HG03095 (cell line): Measurements from ENCODE around the gene MROH7.

Experiments used
- ATAC-seq: cut with Tn5 transposase; IDR thresholded peaks from one replicate; pipeline ENCODE4 v1.9.1; 2021; ENCODE audit warnings: moderate library complexity; ENCODE audit not compliant: unreplicated experiment

The MROH7 gene

DNA sequence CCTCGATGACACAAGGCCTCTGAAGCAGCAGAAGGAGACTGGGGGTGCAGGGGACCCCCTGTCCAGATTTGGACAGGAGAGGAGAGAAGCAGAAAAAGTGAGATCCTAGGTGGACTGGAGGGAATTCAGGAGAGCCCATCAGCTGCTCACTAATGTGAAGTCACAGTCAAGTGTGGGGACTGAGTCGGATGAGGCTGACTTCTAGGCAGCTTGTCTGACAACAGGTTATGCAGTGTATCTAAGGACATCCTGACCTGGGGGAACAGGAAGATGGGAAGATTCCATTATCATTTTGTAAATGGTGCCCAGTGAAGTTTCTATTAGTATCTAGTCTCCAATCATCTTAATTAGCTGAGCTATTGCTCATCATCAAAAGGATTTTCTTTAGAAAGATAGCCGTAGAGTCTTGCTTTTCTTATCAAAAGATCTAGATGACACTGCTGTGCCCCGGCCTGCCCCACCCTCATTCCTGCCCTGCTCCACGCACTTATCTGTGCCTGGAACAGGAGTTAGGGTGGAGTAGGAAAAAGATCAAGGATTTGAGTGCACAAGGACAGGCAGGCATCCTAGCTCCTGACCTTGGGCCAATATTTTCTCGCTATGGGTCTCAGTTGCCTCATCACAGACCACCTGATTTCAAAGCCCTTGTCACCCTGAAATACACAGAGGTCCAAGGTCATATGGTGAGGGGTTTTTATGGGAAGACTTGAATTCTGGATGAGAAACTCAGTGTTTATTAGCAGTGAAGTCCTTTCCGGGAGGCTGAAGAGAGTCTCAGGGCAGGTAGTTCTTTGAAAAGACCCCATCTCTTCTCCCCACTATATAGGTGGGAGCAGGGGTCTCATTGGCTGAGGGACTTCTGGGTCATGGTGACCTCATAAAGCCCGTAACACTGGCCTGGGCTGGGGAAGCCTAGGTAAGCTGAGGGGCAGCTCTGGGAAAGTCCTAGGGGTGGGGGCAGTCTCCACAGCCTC is at the start of gene MROH7:
Gene MROH7, plus strand, starts transcription at position 924 of the 974 bp plus-strand sequence. CDS start 11,141 bp downstream, outside the sequence.
- no peak for ATAC-seq

DNA sequence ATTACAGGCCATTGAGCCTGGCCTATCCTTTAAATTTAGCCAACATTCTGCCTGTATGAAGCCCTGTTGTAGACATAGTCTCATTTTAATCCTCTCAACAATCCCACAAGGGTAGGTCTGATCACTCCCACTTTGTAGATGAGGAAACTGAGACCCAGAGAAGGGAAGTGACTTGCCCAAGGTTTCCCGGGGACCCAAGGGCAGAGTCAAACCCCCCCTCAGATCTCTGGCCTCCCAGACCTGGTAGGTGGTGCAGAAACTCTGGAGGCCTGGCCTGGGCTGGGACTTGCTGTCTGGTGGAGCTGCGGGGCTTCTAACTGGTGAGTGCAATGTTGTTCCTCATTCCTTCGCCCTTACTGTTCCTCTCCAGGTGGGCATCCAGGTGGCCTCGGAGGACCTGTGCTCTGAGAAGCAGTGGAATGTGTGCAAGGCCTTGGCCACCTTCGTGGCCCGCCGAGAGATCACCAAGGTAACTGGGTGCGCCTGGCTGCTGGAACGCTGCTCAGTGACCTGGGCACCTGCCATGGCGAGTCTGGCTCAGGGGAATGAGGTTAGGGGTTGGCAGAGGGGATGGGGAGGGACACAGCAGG is 47.9 kb upstream of the MROH7 start:
- ATAC-seq: no peak

DNA sequence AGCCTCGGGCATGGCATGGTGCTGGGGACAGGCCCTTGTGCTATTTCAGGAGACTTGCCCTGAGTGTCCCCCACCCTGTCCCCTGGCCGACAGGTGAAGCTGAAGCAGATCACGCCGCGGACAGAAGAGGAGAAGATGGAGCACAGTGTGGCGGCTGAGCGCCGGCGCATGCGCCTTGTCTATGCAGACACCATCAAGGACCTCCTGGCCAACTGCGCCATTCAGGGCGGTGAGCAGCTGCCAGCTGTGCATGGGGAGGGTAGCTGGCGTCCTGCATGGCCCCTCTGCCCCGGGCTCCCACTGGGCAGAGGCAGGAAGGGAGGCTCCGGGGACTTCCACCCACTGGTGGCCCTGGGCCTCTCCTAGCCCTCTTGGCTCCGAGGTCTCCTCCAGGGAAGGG is 47.1 kb upstream of the MROH7 start:
- ATAC-seq: no peak

DNA sequence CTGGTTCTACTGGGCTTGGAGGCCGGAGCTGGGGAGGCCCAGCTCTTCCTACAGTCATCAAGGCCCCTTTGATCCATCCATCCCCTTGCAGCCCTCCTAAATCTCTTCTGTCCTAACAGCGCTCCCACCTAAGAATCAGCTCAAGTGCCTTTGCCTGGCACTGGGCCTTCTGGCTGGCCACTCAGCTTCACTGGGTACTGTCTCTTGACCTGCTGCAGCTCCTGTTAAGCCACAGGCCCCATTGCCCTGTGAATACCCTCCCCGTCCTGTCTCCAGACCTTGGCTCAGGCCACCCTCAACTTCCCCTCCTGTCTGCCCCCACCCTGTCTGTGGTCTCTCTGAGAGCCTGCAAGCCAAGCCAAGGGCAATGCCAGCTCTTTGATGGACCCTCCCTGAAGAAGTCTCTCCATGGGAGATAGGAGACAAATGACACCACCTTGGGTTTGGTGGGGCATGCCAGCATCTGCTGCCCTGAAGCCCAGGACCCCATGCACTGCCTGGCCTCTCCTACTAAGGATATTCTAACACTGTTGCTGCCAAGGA is 45.6 kb upstream of the MROH7 start:
- no peak for ATAC-seq

DNA sequence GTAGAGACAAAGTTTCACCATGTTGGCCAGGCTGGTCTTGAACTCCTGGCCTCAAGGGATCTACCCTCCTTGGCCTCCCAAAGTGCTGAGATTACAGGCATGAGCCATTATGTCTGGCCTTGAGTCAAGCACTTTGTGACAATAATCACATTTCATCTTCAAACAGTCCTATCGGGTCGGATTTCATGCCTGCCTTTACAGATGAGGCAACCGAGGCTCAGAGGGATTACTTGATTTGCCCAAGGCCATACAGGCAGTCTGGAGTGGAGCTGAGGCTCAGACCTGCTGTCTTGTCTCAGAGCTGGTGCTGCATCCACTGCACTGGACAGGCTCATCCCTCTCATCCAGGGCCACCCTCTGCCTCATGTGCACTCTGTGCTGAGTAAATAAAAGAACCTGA is 44.8 kb upstream of the MROH7 start:
- no peak for ATAC-seq

DNA sequence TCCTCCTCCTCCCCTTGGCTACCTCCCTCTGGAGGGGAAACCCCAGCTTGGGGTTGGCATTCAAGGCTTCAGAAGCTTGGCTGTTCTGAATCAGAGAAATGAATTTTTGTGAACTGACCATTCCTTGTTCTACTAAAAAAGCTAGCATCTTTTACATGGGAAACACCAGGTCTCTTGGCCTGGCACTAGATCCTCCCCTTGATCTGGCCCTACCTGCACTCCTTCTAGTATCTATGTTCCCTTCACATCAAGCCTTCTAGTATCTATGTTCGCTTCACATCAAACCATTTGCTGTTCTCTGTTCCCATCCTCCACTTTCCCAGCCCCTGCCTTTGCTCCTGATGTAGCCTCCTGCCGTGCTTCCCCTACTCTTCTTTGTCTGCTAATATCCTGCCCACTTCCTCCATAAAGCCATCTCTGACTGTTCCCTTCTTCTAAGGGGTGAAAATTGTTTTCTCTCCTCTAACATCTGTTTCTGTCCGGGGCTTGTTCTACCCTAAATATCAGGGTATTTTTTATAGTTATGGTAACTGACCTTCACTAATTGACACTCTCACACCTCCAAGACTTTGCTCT is 44.0 kb upstream of the MROH7 start:
- ATAC-seq: no peak

DNA sequence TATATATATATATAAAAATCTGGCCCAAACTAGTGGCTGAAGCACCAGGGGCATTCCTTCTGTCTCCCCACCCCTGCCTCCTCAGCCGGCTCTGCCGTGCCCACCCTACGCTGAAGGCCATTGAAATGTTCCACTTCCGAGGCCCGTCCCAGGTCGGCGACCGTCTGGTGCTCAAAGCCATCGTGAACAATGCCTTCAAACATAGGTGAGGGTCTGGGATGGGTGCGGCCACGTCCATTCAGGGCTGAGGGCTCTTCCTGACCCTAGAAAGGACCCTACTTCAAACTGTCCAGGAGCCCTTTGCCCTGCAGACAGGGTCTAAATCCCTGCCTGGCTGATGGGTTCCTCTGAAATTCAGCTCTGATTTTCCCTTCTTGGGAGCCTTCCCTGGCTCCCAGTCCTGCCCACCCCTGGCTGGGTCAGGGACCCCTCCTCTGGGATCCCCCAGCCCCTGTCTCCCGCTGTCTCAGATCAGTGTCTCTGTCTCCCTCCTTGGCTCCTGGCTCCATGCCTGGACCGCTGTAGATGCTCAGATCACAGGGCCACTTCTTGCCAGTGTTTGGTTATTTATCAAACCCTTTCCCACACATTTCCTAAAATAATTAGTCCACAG is 42.3 kb upstream of the MROH7 start:
- no peak for ATAC-seq

DNA sequence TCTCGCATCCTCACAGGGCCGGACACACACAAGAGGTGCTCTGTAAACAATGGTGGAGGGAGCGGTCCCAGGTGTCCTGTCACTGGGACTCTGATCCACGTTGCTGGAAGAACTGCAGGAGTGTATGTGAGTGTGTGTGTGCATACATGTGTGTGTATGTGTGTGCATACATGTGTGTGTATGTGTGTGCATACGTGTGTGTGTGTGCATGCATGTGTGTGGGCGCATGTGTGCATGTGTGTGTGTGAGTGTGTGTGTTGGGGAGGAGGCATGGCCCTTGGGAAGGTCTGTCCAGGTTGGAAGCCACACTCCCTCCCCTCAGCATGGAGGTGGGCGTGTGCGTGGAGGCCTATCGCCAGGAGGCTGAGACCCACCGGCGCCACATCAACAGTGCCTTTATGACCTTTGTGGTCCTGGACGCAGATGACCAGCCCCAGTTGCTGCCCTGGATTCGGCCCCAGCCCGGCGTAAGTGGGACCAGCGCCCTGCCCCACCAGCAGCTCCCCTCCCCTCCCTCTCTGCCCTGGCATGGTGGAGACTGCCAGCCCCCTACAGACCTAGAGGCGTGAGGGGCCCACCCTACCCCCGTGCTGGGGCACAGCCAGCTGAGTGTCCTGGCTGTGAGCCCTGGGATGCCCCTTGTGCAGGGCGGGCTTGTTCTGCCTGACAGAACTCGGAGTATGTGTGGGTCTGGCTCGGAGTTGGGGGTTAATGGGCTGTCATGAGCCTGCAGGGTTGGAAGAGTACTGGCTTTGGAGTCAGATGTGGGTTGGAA is 40.5 kb upstream of the MROH7 start:
- no peak for ATAC-seq

DNA sequence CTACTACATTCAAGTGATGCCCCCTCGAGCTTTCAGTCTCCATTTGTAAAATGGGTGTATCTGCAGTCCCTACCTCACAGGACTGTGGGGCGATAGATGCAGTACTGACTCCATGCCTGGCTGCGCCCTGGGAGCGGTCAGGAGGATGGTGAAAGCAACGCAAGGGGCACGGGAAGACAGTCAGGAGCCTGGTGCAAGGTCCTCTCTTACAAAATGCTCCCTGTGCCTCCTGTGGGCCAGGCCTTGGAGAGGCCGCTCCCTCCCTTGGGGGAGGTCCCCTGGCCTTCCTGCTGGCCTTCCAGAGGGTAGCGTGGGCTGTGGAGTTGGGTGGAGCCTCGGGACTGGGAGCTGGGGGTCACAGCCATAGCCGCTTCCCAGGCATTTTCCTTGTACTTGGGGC is 39.9 kb upstream of the MROH7 start:
- ATAC-seq: no peak

DNA sequence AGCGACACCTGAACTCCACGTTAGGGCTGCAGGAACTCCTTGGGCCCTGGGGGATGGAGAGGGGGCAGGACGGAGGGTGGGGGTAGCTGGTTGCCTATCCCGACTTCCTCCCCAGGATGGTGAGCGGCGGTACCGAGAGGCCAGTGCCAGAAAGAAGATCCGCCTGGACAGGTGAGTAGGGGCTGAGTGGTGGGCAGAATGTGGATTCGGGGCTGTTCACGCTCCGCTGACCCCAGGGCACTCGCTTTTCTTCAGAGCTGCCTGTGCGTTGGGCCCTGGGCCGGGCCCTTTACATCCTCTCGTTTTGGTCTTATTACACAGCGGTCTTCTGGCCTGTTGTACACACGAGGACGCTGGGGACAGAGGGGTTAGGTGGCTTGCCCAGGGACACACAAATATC is 39.0 kb upstream of the MROH7 start:
- no peak for ATAC-seq

DNA sequence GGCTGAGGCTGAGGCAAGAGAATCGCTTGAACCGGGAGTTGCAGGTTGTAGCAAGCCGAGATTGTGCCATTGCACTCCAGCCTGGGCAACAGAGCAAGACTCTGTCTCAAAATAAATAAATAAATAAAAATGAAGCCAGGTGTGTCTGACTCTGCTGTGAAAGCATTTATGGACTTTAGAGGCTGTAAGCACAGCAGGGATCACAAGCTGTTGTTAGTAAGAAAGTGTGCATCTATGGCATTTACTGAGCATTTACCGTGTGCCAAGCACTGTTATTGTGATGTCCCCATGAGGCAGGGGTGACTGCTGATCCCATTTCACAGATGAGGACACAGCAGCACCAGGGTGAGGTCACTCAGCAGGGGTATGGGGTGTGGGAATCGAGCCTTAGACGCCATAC is 38.3 kb upstream of the MROH7 start:
- ATAC-seq: no peak

DNA sequence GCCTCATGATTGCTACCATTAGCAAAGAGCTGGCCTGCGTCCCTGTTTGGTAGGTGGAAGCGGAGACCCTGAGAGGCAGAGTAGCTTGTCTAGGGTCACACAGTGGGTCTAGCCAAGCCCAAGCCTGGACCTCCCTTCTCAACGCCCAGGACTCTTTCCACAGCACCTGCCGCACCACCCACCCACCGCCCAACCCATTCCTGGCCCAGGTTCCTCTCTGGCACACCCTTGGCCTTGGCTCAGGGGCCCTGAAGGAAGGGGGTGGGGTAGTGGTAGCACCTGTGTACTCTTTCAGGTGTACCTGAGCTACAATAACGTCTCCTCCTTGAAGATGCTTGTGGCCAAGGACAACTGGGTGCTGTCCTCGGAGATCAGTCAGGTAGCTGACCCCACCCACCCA is 37.5 kb upstream of the MROH7 start:
- ATAC-seq: no peak

DNA sequence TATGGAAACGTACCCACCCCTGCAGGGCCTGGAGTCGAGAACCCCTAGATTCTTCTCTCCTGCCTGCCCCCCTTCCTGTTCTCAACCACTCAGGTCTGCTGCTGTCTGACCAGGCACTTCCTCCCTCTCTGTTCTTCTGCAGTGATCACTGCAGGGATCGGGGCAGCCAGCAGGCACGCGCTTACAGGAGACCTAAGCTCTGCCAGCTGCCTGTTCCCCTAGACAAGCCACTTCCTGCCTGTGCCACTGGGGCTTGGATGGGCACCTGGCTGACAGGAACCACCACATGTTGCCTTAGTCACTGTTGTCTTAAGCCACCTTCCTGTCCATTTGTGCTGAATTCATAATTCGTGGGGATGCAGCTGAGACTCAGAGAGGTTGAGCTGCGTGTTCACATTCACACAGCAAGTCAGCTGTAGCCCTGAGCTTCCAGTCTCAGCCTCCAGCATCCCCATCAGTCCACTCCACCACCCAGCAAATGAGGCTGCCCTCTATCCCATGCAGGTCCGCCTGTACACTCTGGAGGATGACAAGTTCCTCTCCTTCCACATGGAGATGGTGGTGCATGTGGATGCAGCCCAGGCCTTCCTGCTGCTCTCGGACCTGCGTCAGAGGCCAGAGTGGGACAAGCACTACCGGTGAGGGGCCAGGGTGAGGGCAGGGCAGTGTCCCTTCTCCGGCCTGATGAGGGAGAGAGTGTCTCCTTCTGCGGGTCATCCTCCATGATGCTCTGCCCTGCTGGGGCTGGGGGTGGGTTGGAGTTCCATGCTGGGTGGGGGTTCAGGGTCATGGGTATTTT is 36.8 kb upstream of the MROH7 start:
- no peak for ATAC-seq

DNA sequence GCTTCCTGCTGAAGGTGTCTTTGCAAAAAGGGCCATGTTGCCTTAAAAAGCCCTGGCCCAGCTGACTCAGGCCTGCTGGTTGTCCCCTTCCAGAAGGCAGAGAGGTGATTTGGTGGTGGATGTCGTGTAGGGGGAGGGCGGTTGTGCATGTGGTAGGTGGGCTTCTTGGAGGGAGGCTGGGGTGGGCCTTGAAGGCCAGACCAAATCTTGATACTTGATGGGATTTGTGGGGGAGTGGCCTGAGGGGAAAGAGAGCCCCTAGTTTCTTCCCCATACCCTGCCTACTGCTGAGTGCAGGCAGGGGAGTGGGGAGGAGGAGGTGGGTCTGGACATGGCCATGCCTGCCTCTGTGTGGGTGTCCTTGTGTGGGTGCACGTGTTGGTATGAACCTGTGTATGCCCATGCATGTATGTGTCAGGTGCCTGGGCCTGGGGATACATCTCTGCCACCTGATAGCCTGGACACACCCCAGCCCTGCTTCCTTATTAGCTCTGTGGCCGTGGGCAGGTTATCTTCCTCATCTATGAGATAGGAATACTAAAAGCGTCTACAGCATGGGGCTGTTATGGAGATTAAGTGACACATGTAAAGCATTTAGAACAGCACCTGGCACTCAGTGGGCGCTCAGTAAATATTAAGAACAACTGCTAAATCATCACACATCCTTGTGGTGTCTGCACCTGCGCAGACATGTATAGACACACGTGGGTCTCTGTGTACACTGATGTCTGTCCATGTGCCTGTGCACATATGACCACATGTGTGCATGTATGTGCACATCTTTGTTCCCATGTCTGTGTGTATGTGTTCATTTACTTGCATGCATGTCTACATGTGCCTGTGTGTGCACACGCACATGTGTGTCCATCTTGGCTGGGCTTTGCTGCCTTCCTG is 35.2 kb upstream of the MROH7 start:
- no peak for ATAC-seq

DNA sequence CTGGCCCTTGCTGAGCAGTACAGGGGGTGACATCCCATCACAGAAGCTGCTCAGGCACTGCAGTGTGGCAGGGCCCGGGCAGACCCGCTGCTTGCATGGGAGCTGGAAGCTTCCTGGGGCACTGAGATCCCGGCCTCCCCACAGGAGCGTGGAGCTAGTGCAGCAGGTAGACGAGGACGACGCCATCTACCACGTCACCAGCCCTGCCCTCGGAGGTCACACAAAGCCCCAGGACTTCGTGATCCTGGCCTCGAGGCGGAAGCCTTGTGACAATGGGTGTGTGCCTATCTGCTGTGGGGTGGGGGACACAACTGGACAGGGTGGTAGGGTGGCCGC is 34.6 kb upstream of the MROH7 start:
- ATAC-seq: no peak

DNA sequence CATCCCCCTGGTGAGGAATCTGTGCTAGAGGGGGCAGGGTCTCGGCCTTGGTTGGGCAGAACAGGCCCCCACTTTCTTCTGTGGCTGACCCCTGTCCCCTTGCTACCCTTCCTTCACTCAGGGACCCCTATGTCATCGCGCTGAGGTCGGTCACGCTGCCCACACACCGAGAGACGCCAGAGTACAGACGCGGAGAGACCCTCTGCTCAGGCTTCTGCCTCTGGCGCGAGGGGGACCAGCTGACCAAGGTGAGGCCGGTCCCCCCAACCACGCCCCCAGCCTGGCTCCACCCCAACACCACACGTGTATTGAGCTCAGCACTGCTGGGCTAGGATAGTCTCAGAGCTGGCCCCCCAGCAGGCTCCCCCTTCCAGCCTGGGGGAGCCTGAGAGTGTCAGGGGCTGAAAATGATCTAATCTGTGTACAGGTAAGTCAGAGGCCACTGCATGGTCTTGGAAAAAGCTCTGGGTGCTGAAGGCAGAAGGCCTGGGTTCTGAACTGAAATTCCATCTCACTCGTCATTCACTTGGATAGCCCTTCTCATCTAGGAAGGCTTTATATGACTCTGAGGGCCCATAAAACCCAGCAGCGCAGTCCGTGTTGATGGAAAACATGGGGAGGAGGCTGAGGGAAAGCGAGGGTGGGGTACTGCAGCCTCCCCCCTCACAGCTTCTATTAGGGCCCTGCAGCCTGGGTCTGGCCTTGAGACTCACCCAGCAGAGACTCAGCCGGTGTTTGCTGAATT is 33.6 kb upstream of the MROH7 start:
- ATAC-seq: no peak

DNA sequence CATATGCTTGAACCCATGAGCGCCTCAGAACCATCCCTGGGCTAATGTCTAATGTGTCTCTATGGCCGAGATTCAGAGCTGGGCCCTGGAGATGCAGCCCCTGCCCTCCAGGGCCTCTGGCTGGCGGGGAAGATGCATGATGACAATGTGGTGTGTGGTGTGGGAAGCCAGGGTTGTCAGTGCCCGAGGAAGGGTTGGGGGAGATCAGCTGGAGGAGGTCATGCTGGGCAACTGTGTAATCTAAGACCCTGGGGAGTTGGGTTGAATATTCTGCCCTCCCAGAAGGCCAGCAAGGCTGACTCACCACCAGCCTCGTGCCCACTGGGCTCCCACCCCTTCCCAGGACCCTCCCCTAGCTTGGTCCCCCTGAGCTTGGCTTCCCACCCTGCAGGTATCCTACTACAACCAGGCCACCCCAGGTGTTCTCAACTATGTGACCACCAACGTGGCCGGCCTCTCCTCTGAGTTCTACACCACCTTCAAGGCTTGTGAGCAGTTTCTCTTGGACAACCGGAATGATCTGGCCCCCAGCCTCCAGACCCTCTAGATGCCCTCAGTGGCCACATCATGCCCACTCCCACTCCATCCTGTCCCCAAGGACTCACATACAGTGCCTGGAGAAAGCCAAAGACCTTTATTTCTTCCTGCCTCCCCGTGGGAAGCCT is 32.9 kb upstream of the MROH7 start:
- ATAC-seq: no peak
